ENCODE results near the gene S1PR4. TPM values are rescaled to one million over a fixed set of nuclear protein-coding genes. Genes with fewer than 3 reads are reported as not detected.
"Not testable (repeated sequence)": the region's sequence is repeated elsewhere in the genome, so short reads cannot be mapped to it uniquely, and the experiment has no call there.

S1PR4 gene
- total and polyA plus RNA-seq, 7 experiments from 2014 or later: 61.0 to 589 (median 213) TPM

DNA sequence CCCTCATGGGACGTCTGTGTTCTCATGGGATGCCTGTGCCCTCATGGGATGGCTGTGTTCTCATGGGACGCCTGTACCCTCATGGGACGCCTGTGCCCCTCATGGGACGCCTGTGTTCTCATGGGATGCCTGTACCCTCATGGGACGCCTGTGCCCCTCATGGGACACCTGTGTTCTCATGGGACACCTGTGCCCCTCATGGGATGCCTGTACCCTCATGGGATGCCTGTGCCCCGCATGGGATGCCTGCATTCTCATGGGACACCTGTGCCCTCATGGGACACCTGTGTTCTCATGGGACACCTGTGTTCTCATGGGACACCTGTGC lies 5.9 kb upstream of the S1PR4 start:
- H3K27ac ChIP-seq (ENCODE audit: low read depth, low read length); H3K4me3 ChIP-seq (ENCODE audit: low read length); H3K27me3 Mint-ChIP-seq; H3K36me3 ChIP-seq (ENCODE audit: control insufficient read depth in 2 of 3, insufficient read depth in 3 of 3, low read length in 3 of 3); ATAC-seq; CTCF ChIA-PET; H3K27me3 ChIP-seq (ENCODE audit: control insufficient read depth in 2 of 2, insufficient read depth in 2 of 2, low read length in 2 of 2); DNase-seq; intact Hi-C loops (cut with micrococcal nuclease); H3K9me3 ChIP-seq (ENCODE audit: control insufficient read depth in 2 of 3, low read length in 3 of 3); H3K4me3 Mint-ChIP-seq; H3K9me3 Mint-ChIP-seq: not testable (repeated sequence)
- Mint-ChIP-seq H3K27ac (peak overlapping the region in 3 of 9 donors; percentile 3 to 83 (median 77)), H3K4me1 (peaks cover 5 to 32% (median 23%) of the 10 kb centered on the region in 7 donors), H3K36me3 (peaks cover 0 to 20% (median 0%) of the 10 kb centered on the region in 5 donors)
- H3K4me1 ChIP-seq (ENCODE audit: control insufficient read depth in 2 of 2, insufficient read depth in 2 of 2, low read length in 2 of 2): peaks cover 10 to 20% of the 10 kb centered on the region in 2 donors
- POLR2A ChIA-PET: interaction anchor here (2.2 kb wide), 1 partner anchor 11 kb away, joined by 21 read pairs; the partner anchor contains the start of gene NCLN

- H3K4me3 ChIP-seq (ENCODE audit: low read length): peak overlapping the region; percentile 58
- intact Hi-C loops (cut with micrococcal nuclease): loop anchor here in 1 of 2 donors (5.0 kb wide), 1 partner anchor 699 kb away; the partner anchor contains the start of gene GADD45B
These were observed 2.5 kb upstream of the S1PR4 start for GRCh38 chr19:3175781-3176714.

GRCh38 chr19:3176715-3177501 lies 1.7 kb upstream of the S1PR4 start:
- peaks cover 0 to 3% (median 0%) of the 10 kb centered on the region in 11 donors for H3K9me3 Mint-ChIP-seq
- ChIA-PET CTCF (interaction anchor here (0.6 to 1.5 kb wide), 5 partner anchors 11 to 67 kb away, joined by 3 to 17 read pairs (median 3); no protein-coding TSS in a partner anchor), POLR2A (interaction anchor here (0.6 to 2.3 kb wide), 7 partner anchors 9 to 207 kb away, joined by 3 to 11 read pairs (median 4); partner anchors contain the start of gene NCLN)
- ATAC-seq (peak; percentile 66), DNase-seq (peak in 2 of 9 donors; percentile 50 to 65)
- peak overlapping the region; percentile 86 to 99 (median 93) for H3K27ac Mint-ChIP-seq
- Histone ChIP-seq H3K4me3 (ENCODE audit: low read length) (peak overlapping the region; percentile 58), H3K27me3 (ENCODE audit: control insufficient read depth in 2 of 2, insufficient read depth in 2 of 2, low read length in 2 of 2) (no peaks in the 10 kb centered on the region), H3K9me3 (ENCODE audit: control insufficient read depth in 2 of 3, low read length in 3 of 3) (no peaks in the 10 kb centered on the region), H3K27ac (ENCODE audit: low read depth, low read length) (peak overlapping the region; percentile 61), H3K36me3 (ENCODE audit: control insufficient read depth in 2 of 3, insufficient read depth in 3 of 3, low read length in 3 of 3) (peaks cover 0 to 35% (median 11%) of the 10 kb centered on the region in 3 experiments), H3K4me1 (ENCODE audit: control insufficient read depth in 2 of 2, insufficient read depth in 2 of 2, low read length in 2 of 2) (peaks cover 22 to 23% of the 10 kb centered on the region in 2 donors)
- H3K36me3 Mint-ChIP-seq: peaks cover 0 to 36% (median 10%) of the 10 kb centered on the region in 5 donors
- peak overlapping the region; percentile 74 to 95 (median 84) for H3K4me3 Mint-ChIP-seq
- intact Hi-C loops (cut with micrococcal nuclease): loop anchor here in 1 of 2 donors (1.0 to 5.0 kb wide), 2 partner anchors 8 to 700 kb away; partner anchors contain the start of genes GADD45B and NCLN
- H3K27me3 Mint-ChIP-seq: no peaks in the 10 kb centered on the region
- peaks cover 5 to 26% (median 20%) of the 10 kb centered on the region in 7 donors for H3K4me1 Mint-ChIP-seq

More at GRCh38 chr19:3175781-3176714, 2.5 kb upstream of the S1PR4 start:
- peaks cover 0 to 31% (median 10%) of the 10 kb centered on the region in 5 donors for H3K36me3 Mint-ChIP-seq
- Histone ChIP-seq H3K27ac (ENCODE audit: low read depth, low read length) (peak overlapping the region; percentile 61), H3K36me3 (ENCODE audit: control insufficient read depth in 2 of 3, insufficient read depth in 3 of 3, low read length in 3 of 3) (peaks cover 0 to 29% (median 7%) of the 10 kb centered on the region in 3 experiments), H3K27me3 (ENCODE audit: control insufficient read depth in 2 of 2, insufficient read depth in 2 of 2, low read length in 2 of 2) (no peaks in the 10 kb centered on the region), H3K4me1 (ENCODE audit: control insufficient read depth in 2 of 2, insufficient read depth in 2 of 2, low read length in 2 of 2) (peaks cover 16 to 20% of the 10 kb centered on the region in 2 donors), H3K9me3 (ENCODE audit: control insufficient read depth in 2 of 3, low read length in 3 of 3) (no peaks in the 10 kb centered on the region)
- ChIA-PET CTCF (interaction anchor here (1.0 to 1.5 kb wide), 2 partner anchors 29 to 66 kb away, joined by 3 to 17 read pairs; no protein-coding TSS in a partner anchor), POLR2A (interaction anchor here (0.6 to 2.3 kb wide), 4 partner anchors 10 to 206 kb away, joined by 3 to 11 read pairs (median 4); partner anchors contain the start of gene NCLN)
- H3K4me1 Mint-ChIP-seq: peaks cover 5 to 29% (median 25%) of the 10 kb centered on the region in 7 donors
- peaks cover 0 to 3% (median 0%) of the 10 kb centered on the region in 11 donors for H3K9me3 Mint-ChIP-seq
- H3K4me3 Mint-ChIP-seq: peak overlapping the region; percentile 63 to 95 (median 84)
- H3K27me3 Mint-ChIP-seq: no peaks in the 10 kb centered on the region
- DNase-seq (peak in 2 of 9 donors; percentile 41 to 48), ATAC-seq (no peak)
- peak overlapping the region; percentile 86 to 99 (median 93) for H3K27ac Mint-ChIP-seq

DNA sequence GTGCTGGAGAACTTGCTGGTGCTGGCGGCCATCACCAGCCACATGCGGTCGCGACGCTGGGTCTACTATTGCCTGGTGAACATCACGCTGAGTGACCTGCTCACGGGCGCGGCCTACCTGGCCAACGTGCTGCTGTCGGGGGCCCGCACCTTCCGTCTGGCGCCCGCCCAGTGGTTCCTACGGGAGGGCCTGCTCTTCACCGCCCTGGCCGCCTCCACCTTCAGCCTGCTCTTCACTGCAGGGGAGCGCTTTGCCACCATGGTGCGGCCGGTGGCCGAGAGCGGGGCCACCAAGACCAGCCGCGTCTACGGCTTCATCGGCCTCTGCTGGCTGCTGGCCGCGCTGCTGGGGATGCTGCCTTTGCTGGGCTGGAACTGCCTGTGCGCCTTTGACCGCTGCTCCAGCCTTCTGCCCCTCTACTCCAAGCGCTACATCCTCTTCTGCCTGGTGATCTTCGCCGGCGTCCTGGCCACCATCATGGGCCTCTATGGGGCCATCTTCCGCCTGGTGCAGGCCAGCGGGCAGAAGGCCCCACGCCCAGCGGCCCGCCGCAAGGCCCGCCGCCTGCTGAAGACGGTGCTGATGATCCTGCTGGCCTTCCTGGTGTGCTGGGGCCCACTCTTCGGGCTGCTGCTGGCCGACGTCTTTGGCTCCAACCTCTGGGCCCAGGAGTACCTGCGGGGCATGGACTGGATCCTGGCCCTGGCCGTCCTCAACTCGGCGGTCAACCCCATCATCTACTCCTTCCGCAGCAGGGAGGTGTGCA lies 587 bp downstream of the S1PR4 start:
- peak overlapping the region; percentile 96 for H3K4me3 ChIP-seq (ENCODE audit: low read length)
- no peaks in the 10 kb centered on the region for H3K9me3 ChIP-seq (ENCODE audit: control insufficient read depth in 2 of 3, low read length in 3 of 3)
- H3K9me3 Mint-ChIP-seq: peaks cover 0 to 3% (median 0%) of the 10 kb centered on the region in 11 donors
- H3K4me3 Mint-ChIP-seq: peak overlapping the region; percentile 95 to 100 (median 98)
- H3K36me3 Mint-ChIP-seq: peaks cover 0 to 47% (median 14%) of the 10 kb centered on the region in 5 donors
- DNase-seq (peak in 2 of 9 donors; percentile 31 to 45), ATAC-seq (peak; percentile 15)
- H3K27ac ChIP-seq (ENCODE audit: low read depth, low read length): peak overlapping the region; percentile 88
- peaks cover 39 to 43% of the 10 kb centered on the region in 2 donors for H3K4me1 ChIP-seq (ENCODE audit: control insufficient read depth in 2 of 2, insufficient read depth in 2 of 2, low read length in 2 of 2)
- intact Hi-C loops (cut with micrococcal nuclease): loop anchor here (1.0 to 5.0 kb wide), 6 partner anchors 16 to 702 kb away; partner anchors contain the start of genes GADD45B (in 1 of the 2) and GNA15 (in 1 of the 2)
- no peaks in the 10 kb centered on the region for H3K27me3 ChIP-seq (ENCODE audit: control insufficient read depth in 2 of 2, insufficient read depth in 2 of 2, low read length in 2 of 2)
- ChIA-PET CTCF (interaction anchor here (0.6 to 1.2 kb wide), 2 partner anchors 33 to 103 kb away, joined by 3 to 5 read pairs; no protein-coding TSS in a partner anchor), POLR2A (interaction anchor here (0.5 to 2.0 kb wide), 9 partner anchors 9 to 1434 kb away, joined by 3 to 10 read pairs (median 3); no protein-coding TSS in a partner anchor)
- peak overlapping the region; percentile 88 to 100 (median 91) for H3K27ac Mint-ChIP-seq
- H3K27me3 Mint-ChIP-seq: no peaks in the 10 kb centered on the region
- H3K4me1 Mint-ChIP-seq: peaks cover 11 to 38% (median 31%) of the 10 kb centered on the region in 7 donors
- peaks cover 0 to 38% (median 12%) of the 10 kb centered on the region in 3 experiments for H3K36me3 ChIP-seq (ENCODE audit: control insufficient read depth in 2 of 3, insufficient read depth in 3 of 3, low read length in 3 of 3)

- Mint-ChIP-seq H3K36me3 (peaks cover 0 to 53% (median 18%) of the 10 kb centered on the region in 5 donors), H3K4me3 (peak overlapping the region; percentile 95 to 100 (median 98)), H3K9me3 (peaks cover 0 to 3% (median 0%) of the 10 kb centered on the region in 11 donors), H3K4me1 (peaks cover 17 to 45% (median 38%) of the 10 kb centered on the region in 7 donors), H3K27ac (peak overlapping the region; percentile 88 to 100 (median 91)), H3K27me3 (no peaks in the 10 kb centered on the region)
- Histone ChIP-seq H3K9me3 (ENCODE audit: control insufficient read depth in 2 of 3, low read length in 3 of 3) (no peaks in the 10 kb centered on the region), H3K27ac (ENCODE audit: low read depth, low read length) (peak overlapping the region; percentile 88), H3K4me1 (ENCODE audit: control insufficient read depth in 2 of 2, insufficient read depth in 2 of 2, low read length in 2 of 2) (peaks cover 45 to 50% of the 10 kb centered on the region in 2 donors), H3K4me3 (ENCODE audit: low read length) (peak overlapping the region; percentile 96), H3K27me3 (ENCODE audit: control insufficient read depth in 2 of 2, insufficient read depth in 2 of 2, low read length in 2 of 2) (no peaks in the 10 kb centered on the region), H3K36me3 (ENCODE audit: control insufficient read depth in 2 of 3, insufficient read depth in 3 of 3, low read length in 3 of 3) (peaks cover 0 to 41% (median 12%) of the 10 kb centered on the region in 3 experiments)
- ChIA-PET POLR2A (interaction anchor here (0.5 to 2.0 kb wide), 7 partner anchors 33 to 1434 kb away, joined by 3 to 10 read pairs (median 4); no protein-coding TSS in a partner anchor), CTCF (interaction anchor here (0.6 to 1.2 kb wide), 2 partner anchors 34 to 104 kb away, joined by 3 to 5 read pairs; no protein-coding TSS in a partner anchor)
- peak in 2 of 9 donors; percentile 25 to 72 for DNase-seq
- intact Hi-C loops (cut with micrococcal nuclease): loop anchor here (2.0 to 5.0 kb wide), 4 partner anchors 17 to 1222 kb away; partner anchors contain the start of genes CHAF1A (in 1 of the 2), GADD45B (in 1 of the 2), GNA15 (in 1 of the 2) and SH3GL1 (in 1 of the 2)
- ATAC-seq: peak; percentile 15
These were observed 1.2 kb downstream of the S1PR4 start for GRCh38 chr19:3179739-3180293.

All from naive thymus-derived CD4-positive, alpha-beta T cell (primary cell).